Loucy (cell line): ENCODE measurements around the gene SDC3.

Experiments
- H2AFZ ChIP-seq: fragments of 200-600 bp; sonication (generic); 2 replicates; pipeline ENCODE4 v1.6.0; 2016; ENCODE audit warnings: antibody characterized with exemption, mild to moderate bottlenecking, low read length, moderate library complexity
- H3F3A ChIP-seq: fragments of 200-600 bp; 2 replicates; pipeline ENCODE4 v1.6.0; 2016; ENCODE audit warnings: antibody characterized with exemption, low read depth, mild to moderate bottlenecking
- H3K27me3 ChIP-seq: fragments of 200-600 bp; sonication (generic); 2 replicates; pipeline ENCODE4 v1.6.1; 2014; ENCODE audit warnings: low read length, mild to moderate bottlenecking; ENCODE audit not compliant: insufficient read depth, poor library complexity, severe bottlenecking
- H3K36me3 ChIP-seq: fragments of 200-600 bp; sonication (generic); 2 replicates; pipeline ENCODE4 v1.6.1; 2016; ENCODE audit warnings: low read length; ENCODE audit not compliant: insufficient read depth
- H3K4me1 ChIP-seq: fragments of 200-600 bp; sonication (generic); 2 replicates; pipeline ENCODE4 v1.5.1; 2014; ENCODE audit warnings: low read length, mild to moderate bottlenecking; ENCODE audit not compliant: insufficient read depth, poor library complexity, severe bottlenecking
- H3K4me2 ChIP-seq: fragments of 200-600 bp; sonication (generic); 2 replicates; pipeline ENCODE4 v1.6.0; 2014; ENCODE audit warnings: antibody characterized with exemption, low read length, low read depth, mild to moderate bottlenecking; ENCODE audit not compliant: poor library complexity, severe bottlenecking
- H3K4me3 ChIP-seq: fragments of 200-600 bp; sonication (generic); 2 replicates; pipeline ENCODE4 v1.5.1; 2014; ENCODE audit warnings: low read length, mild to moderate bottlenecking, mixed read lengths; ENCODE audit not compliant: poor library complexity, severe bottlenecking
- H3K79me2 ChIP-seq: fragments of 200-600 bp; sonication (generic); 2 replicates; pipeline ENCODE4 v1.6.1; 2014; ENCODE audit warnings: low read length; ENCODE audit not compliant: insufficient read depth
- H3K9ac ChIP-seq: fragments of 200-600 bp; sonication (generic); 2 replicates; pipeline ENCODE4 v1.6.0; 2014; ENCODE audit warnings: mild to moderate bottlenecking, low read depth, low read length, moderate library complexity; ENCODE audit not compliant: poor library complexity, severe bottlenecking
- H3K9me2 ChIP-seq: fragments of 200-600 bp; sonication (generic); replicated peaks from 2 replicates; pipeline ENCODE4 v1.6.1; 2016; ENCODE audit warnings: low read depth, low read length, mixed read lengths
- H3K9me3 ChIP-seq: fragments of 200-600 bp; sonication (generic); 2 replicates; pipeline ENCODE4 v1.6.1; 2014; ENCODE audit warnings: mild to moderate bottlenecking, antibody characterized with exemption, low read length, low read depth; ENCODE audit not compliant: insufficient read depth
- H4K20me1 ChIP-seq: fragments of 200-600 bp; sonication (generic); 2 replicates; pipeline ENCODE4 v1.6.0; 2014; ENCODE audit warnings: antibody characterized with exemption, low read length, mild to moderate bottlenecking; ENCODE audit not compliant: insufficient read depth, poor library complexity, severe bottlenecking
- CTCF ChIP-seq: fragments of 200-600 bp; sonication (generic); conservative IDR thresholded peaks from 2 replicates; pipeline ENCODE4 v1.5.1; 2014; ENCODE audit warnings: mild to moderate bottlenecking, antibody characterized with exemption, low read length
- EZH2phosphoT487 ChIP-seq: fragments of 200-600 bp; IDR thresholded peaks from 2 replicates; pipeline ENCODE4 v1.6.1; 2018; ENCODE audit warnings: antibody characterized with exemption, mild to moderate bottlenecking, moderate library complexity, borderline replicate concordance

The SDC3 gene

GRCh38 chr1:30947212-30947611 is 38.7 kb upstream of the SDC3 start:
- TF ChIP-seq EZH2phosphoT487: no peak
- no peak overlapping the region for H3K4me3 ChIP-seq
- no peaks in the 10 kb centered on the region for H3K4me1 ChIP-seq
- peaks cover 4% of the 10 kb centered on the region; the same call in 1 of the 2 replicates for H3K79me2 ChIP-seq
- H3K27me3 ChIP-seq: no peaks in the 10 kb centered on the region
- H4K20me1 ChIP-seq: peaks cover 14% of the 10 kb centered on the region
- peaks cover 88% of the 10 kb centered on the region for H3K36me3 ChIP-seq
- H3K9me2 ChIP-seq: no peaks in the 10 kb centered on the region
- H3F3A ChIP-seq: no peaks in the 10 kb centered on the region
- no peak overlapping the region for H3K9ac ChIP-seq
- H3K9me3 ChIP-seq: no peaks in the 10 kb centered on the region
- H3K4me2 ChIP-seq: no peak overlapping the region
- H2AFZ ChIP-seq: no peak overlapping the region

- no peaks in the 10 kb centered on the region; the same call in 1 of the 2 replicates for H3K79me2 ChIP-seq
- H3K4me1 ChIP-seq: no peaks in the 10 kb centered on the region
- H3F3A ChIP-seq: no peaks in the 10 kb centered on the region
- no peak overlapping the region for H3K4me3 ChIP-seq
- no peak for TF ChIP-seq CTCF
- no peak for TF ChIP-seq EZH2phosphoT487
- H2AFZ ChIP-seq: no peak overlapping the region
- no peaks in the 10 kb centered on the region for H3K9me3 ChIP-seq
- peaks cover 17% of the 10 kb centered on the region for H4K20me1 ChIP-seq
- no peak overlapping the region for H3K4me2 ChIP-seq
- H3K9me2 ChIP-seq: no peaks in the 10 kb centered on the region
- H3K9ac ChIP-seq: no peak overlapping the region
- no peaks in the 10 kb centered on the region for H3K27me3 ChIP-seq
- H3K36me3 ChIP-seq: peaks cover 88% of the 10 kb centered on the region
Observed at GRCh38 chr1:30942326-30942963, 33.9 kb upstream of the SDC3 start.

- Histone ChIP-seq H4K20me1 (peaks cover 17% of the 10 kb centered on the region), H2AFZ (no peak overlapping the region), H3K4me2 (no peak overlapping the region), H3K79me2 (no peaks in the 10 kb centered on the region), H3K27me3 (no peaks in the 10 kb centered on the region), H3F3A (no peaks in the 10 kb centered on the region), H3K4me1 (no peaks in the 10 kb centered on the region), H3K9me3 (no peaks in the 10 kb centered on the region), H3K4me3 (no peak overlapping the region), H3K9ac (no peak overlapping the region), H3K36me3 (peaks cover 89% of the 10 kb centered on the region), H3K9me2 (no peaks in the 10 kb centered on the region)
- TF ChIP-seq CTCF: no peak
- no peak for TF ChIP-seq EZH2phosphoT487
Observed at GRCh38 chr1:30940541-30940940, 32.0 kb upstream of the SDC3 start.
